ENCODE results near the gene ZNF423. TPM values are rescaled to one million over a fixed set of nuclear protein-coding genes. Genes with fewer than 3 reads are reported as not detected.

Gene ZNF423
- total RNA-seq, 1 donor from 2014 or later, result 10.7 TPM

DNA sequence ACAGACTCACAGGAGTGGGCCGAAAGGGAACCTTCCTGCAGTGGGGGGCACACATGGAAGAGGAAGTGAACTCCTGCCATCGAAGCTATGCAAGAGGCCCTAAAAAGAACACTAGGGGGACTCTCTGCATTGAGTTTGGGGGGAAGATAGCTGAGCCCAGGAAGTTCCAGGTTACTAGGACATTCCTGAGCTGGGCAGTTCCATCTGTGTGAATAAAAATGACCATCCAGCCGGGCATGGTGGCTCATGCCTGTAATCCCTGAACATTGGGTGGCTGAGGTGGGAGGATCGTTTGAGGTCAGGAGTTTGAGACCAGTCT lies 211.8 kb downstream of the ZNF423 start:
- DNase-seq, result no peak
- Histone ChIP-seq H3K27ac (no peak overlapping the region), H3K4me1 (peaks cover 14% of the 10 kb centered on the region), H3K36me3 (no peaks in the 10 kb centered on the region), H3K9me3 (peaks cover 35% of the 10 kb centered on the region), H3K4me3 (no peak overlapping the region), H3K27me3 (ENCODE audit: low read depth) (no peaks in the 10 kb centered on the region)
- TF ChIP-seq, protein P1, sequence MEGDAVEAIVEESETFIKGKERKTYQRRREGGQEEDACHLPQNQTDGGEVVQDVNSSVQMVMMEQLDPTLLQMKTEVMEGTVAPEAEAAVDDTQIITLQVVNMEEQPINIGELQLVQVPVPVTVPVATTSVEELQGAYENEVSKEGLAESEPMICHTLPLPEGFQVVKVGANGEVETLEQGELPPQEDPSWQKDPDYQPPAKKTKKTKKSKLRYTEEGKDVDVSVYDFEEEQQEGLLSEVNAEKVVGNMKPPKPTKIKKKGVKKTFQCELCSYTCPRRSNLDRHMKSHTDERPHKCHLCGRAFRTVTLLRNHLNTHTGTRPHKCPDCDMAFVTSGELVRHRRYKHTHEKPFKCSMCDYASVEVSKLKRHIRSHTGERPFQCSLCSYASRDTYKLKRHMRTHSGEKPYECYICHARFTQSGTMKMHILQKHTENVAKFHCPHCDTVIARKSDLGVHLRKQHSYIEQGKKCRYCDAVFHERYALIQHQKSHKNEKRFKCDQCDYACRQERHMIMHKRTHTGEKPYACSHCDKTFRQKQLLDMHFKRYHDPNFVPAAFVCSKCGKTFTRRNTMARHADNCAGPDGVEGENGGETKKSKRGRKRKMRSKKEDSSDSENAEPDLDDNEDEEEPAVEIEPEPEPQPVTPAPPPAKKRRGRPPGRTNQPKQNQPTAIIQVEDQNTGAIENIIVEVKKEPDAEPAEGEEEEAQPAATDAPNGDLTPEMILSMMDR (IDR thresholded peaks at IDR 0.05), result no peak
- ATAC-seq, result no peak
- intact Hi-C loops (cut with DNase I), result no loop called here

GRCh38 chr16:49643429-49644144 lies 212.3 kb downstream of the ZNF423 start:
- TF ChIP-seq, protein P1 (IDR thresholded peaks at IDR 0.05), result no peak
- ATAC-seq (no peak), DNase-seq (no peak)
- H3K4me3 ChIP-seq, result no peak overlapping the region
- no peaks in the 10 kb centered on the region for H3K36me3 ChIP-seq
- H3K4me1 ChIP-seq, result peaks cover 16% of the 10 kb centered on the region
- no peak overlapping the region for H3K27ac ChIP-seq
- H3K27me3 ChIP-seq (ENCODE audit: low read depth), result no peaks in the 10 kb centered on the region
- peaks cover 30% of the 10 kb centered on the region for H3K9me3 ChIP-seq
- intact Hi-C loops (cut with DNase I), result no loop called here

DNA sequence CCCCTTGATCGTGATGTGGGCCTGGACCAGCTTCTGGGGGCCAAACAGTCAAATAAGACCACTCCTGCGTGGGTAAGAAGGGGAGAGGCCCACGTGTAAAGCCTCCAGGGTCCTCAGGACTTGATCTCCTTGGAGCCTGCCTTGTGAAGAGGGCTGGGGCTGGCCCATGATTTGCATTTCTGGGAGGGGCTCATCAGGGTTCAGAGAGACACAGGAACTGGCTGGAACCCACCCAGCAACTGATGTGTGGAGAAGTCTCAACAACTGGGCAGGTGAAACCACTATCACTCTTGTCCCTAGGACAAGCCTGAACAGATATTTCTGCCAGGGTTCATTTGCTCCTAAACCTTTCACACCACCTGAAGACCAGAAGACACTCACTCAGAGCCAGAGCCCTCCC lies 214.7 kb downstream of the ZNF423 start:
- Histone ChIP-seq H3K4me3 (no peak overlapping the region), H3K4me1 (peaks cover 21% of the 10 kb centered on the region), H3K36me3 (peaks cover 2% of the 10 kb centered on the region), H3K9me3 (peaks cover 9% of the 10 kb centered on the region), H3K27me3 (ENCODE audit: low read depth) (no peaks in the 10 kb centered on the region), H3K27ac (no peak overlapping the region)
- TF ChIP-seq, protein P1 (IDR thresholded peaks at IDR 0.05), result no peak
- no peak for ATAC-seq
- intact Hi-C loops (cut with DNase I), result no loop called here
- no peak for DNase-seq

GRCh38 chr16:49640581-49640980 lies 215.3 kb downstream of the ZNF423 start:
- TF ChIP-seq, protein P1 (IDR thresholded peaks at IDR 0.05), result no peak
- Histone ChIP-seq H3K9me3 (peaks cover 3% of the 10 kb centered on the region), H3K27ac (no peak overlapping the region), H3K4me3 (no peak overlapping the region), H3K27me3 (ENCODE audit: low read depth) (no peaks in the 10 kb centered on the region), H3K4me1 (peaks cover 21% of the 10 kb centered on the region), H3K36me3 (peaks cover 8% of the 10 kb centered on the region)
- ATAC-seq (no peak), DNase-seq (no peak)
- intact Hi-C loops (cut with DNase I), result no loop called here

DNA sequence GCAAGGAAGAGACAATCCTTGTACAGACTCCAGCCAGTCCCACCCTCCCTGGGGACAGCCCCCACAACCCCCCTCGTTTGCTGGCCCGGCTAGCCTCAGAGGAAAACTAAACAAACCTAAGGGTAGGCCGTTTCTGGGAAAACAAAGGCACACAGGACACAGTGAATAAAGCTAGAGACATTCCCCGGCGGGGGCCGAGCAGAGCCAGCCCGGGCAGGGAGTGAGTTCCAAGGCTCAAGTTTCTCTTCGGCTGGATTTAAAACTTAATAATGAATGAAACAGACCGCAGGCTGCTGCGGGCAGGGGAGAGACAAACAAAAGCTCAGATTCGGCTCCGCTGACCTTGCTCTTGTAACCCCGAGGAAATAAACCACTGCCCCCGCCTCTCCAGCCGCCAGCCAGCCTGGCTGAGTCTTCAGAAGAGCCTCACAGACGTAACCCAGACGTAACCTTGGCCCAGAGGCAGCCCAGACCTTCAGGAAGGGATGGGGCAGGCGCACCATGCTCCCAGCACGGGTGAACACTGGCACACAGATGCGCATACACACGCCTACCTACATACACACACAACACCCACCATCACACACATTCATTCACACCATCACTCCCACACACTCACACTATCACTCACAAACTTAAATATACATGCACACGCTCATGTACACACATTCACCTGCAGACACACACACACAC lies 216.0 kb downstream of the ZNF423 start:
- DNase-seq (no peak), ATAC-seq (peak; percentile 23 to 43)
- Histone ChIP-seq H3K9me3 (no peaks in the 10 kb centered on the region), H3K36me3 (peaks cover 11% of the 10 kb centered on the region), H3K27ac (peak overlapping the region; percentile 1), H3K27me3 (ENCODE audit: low read depth) (no peaks in the 10 kb centered on the region), H3K4me1 (peaks cover 21% of the 10 kb centered on the region), H3K4me3 (no peak overlapping the region)
- TF ChIP-seq, protein P1 (IDR thresholded peaks at IDR 0.05), result no peak
- intact Hi-C loops (cut with DNase I), result no loop called here
